Germinal center (tissue), 1 donor: Measurements from ENCODE around the gene TMCO6.
"Not testable (repeated sequence)": the region's sequence is repeated elsewhere in the genome, so short reads cannot be mapped to it uniquely, and the experiment has no call there.

ENCODE experiments used
- DNase-seq: peaks from one replicate; pipeline ENCODE4 v3.0.0; 2012; ENCODE audit warnings: mixed read lengths, low spot score

The TMCO6 gene

DNA sequence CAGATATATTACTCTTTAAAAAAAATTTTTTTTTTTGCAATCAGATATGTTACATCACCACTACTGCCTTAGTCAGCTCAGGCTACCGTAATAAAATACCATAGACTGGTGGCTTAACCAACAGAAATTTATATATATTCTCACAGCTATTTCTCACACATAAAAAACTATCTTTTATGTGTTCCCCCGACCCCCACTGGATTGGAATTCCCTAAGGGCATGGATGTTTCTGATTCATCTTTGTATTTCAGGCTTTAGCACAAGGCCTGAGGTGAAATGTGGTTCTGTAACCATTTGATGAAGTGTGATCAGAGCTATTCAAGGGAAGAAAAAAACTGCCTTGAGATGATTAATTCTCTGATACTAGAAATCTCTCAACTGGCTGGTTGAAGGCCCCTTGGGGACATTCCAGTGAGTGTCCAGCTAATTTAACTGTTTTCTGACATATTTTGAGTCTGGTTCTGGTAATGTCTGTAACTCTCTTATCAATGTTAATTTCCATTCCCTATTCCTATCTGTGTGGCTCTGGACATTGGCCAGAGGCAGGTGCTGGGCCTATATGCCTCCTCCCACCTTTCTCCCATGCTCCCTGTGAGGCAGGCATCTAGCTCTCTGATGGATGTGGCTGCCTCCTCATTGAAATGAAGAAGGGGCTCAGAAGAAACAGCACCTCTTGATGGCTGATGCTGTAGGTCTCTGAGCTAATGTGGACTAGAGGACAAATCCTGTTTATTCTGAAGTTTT, 8.8 kb upstream of the TMCO6 start:
- DNase-seq: no peak

DNA sequence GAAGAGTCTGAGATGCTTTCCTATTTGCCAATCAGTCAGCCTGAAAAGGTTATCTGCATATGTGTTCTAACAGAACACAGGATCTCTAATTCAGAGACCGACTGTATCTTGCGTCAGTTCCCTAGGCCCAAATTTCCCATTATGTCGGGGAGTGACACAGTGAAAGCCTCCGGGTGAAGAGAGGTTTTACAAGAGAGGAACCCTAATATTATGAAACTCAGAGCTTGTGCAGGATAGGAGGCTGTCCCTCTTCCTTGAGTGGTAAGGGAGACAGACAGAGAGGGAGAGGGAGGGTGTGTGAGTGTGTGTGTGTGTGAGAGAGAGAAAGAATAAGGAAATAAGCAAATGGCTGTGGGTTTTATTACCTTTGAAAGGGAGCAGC, 8.2 kb upstream of the TMCO6 start:
- no peak for DNase-seq

DNA sequence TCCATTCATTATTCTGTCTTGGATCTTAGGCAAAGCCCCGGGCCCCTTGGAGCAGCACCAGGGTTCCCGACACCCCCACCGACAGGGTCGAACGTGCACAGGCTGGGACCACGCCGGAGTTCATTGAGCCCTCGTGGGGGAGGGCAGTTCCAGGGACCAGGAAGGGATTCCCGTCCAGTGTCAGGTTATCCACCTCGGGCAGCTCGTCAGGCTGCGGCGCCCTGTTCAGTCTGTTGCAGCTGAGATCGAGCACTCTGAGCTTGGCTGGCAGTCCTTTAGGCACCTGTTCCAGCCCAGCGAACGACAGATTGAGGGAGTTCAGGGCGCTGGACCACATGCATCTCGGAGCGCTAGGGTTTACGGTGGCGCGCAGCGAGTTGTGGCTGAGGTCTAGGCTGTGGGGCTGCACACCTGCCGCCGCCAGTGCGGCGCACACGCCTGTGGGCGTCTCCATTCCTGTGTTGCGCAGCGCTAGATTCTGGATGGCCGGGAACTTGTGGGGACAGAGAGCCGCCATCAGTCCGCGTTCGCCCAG, 7.4 kb upstream of the TMCO6 start:
- peak; percentile 37 for DNase-seq

DNA sequence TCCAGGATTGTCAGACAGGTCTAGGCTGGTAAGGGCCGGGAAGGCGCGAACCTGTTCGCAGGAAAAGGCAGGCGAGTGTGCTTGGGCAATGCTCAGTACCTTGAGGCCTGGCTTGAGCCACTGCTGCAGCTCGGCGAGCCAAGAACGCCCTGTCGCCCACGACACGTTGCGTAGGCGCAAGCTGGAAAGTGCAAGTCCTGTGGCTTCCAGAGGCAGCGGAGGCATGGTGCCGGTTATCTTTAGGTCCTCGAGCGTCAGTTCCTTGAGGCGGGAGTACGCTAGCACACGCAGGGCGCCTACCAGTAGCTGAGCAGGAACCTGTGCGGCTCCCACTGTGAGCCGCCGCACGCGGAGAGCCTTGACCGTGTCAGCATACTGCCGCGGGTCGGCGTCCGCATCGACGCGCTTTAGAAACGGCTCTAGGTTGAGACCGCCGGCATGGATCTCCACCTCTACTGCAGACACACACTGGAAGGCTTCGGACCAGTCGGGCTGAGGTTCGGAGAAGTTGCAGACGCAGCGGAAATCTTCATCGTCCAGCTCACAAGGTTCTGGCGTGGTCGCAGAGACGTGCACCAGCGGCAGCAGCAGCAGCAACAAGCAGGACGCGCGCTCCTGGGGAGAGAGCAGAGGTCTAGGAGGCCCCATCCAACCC, 6.8 kb upstream of the TMCO6 start:
- peak; percentile 46 for DNase-seq

DNA sequence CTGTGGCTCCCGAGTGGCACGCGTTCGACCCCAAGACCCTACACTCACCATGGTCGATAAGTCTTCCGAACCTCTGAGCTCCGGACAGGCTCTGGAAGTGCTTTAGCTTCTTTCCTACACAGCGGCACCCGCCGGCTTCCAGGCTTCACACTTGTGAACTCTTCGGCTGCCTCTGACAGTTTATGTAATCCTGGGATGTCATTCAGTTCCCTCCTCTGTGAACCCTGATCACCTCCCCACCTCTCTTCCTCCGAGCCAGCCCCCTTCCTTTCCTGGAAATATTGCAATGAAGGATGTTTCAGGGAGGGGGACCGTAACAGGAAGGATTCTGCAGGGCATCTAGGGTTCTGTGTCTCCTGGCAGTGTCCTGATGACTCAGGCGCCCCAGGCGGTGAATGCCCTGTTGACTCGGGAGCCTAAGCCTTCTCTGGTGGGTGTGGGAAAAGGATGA, 6.2 kb upstream of the TMCO6 start, which contains the start of gene CD14:
CD14 (minus strand) TSS at position 155 of the 451 bp plus-strand sequence; CDS start at position 51, 104 bp downstream.
- DNase-seq: peak; percentile 12

DNA sequence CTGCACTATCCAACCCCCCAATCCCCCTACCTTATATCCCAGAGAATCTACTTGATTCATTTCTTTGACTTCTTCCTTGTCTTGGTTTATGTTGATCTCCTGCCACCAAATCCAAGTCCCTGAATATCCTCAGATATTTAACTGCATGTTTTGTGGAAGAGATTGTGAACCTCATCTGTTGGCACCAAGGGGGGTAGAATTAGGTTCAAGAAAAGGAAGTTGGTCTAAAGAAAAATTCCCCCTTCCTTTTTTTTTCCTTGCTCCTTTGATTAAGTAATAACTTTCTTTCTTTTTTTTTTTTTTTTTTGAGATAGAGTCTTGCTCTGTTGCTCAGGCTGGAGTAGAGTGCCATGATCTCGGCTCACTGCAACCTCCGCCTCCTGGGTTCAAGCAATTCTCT, 5.8 kb upstream of the TMCO6 start:
- no peak for DNase-seq

DNA sequence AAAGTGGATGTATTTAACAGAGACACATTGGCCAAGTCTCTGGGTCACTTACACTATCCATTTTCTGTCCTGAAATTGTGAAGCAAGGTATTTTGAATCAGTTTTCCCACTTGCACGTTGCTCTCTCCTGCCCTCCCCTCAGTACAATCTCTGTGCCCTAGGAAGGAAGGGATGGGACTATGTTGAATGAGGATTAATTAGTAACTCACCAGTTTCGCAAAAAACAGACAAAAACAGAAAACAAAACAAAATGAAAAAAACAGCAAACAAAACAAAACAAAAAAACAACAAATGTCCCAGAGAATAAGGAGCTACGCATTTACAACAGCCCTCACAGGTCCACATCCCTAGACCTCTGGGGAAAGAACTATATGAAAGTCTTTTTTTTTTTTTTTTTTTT, 5.1 kb upstream of the TMCO6 start:
- no peak for DNase-seq

DNA sequence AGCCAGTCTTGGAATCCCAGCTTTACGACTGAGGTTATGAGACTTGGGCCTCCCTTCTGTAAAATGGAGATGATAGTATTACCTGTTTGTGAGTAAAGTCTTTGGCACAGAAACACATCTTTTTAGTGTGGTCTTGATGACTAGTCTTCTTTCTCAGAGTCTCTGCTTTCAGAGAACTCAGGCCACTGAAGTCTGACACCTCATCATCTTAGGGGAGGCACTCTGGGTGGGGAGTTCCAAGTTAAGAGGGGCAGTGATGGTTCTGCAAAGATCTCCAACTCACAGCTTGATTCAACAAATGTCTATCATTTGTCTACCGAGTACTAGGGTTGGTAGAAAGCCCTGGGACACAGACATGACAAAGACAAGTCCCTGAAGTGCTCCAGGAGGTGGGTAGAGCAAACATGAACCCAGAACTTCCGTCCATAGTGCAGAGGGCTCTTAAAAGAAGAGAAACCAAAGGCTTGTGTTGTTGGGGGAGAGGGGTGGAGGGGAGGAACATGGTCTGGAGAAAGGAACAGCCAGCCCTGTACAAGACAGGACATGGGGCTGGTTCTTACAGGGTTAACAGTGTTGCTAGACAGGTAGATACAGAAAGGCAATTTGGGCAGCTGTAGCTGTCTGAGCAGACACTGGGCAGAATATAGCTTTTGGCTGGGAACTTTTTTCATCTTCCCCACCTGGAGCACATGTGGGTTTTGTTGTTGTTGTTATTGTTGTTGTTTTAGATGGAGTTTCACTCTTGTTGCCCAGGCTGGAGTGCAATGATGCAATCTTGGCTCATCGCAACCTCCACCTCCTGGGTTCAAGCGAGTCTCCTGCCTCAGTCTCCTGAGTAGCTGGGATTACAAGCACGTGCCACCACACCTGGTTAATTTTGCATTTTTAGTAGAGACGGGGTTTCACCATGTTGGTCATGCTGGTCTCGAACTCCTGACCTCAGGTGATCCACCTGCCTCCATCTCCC, 3.7 kb upstream of the TMCO6 start:
- no peak for DNase-seq

DNA sequence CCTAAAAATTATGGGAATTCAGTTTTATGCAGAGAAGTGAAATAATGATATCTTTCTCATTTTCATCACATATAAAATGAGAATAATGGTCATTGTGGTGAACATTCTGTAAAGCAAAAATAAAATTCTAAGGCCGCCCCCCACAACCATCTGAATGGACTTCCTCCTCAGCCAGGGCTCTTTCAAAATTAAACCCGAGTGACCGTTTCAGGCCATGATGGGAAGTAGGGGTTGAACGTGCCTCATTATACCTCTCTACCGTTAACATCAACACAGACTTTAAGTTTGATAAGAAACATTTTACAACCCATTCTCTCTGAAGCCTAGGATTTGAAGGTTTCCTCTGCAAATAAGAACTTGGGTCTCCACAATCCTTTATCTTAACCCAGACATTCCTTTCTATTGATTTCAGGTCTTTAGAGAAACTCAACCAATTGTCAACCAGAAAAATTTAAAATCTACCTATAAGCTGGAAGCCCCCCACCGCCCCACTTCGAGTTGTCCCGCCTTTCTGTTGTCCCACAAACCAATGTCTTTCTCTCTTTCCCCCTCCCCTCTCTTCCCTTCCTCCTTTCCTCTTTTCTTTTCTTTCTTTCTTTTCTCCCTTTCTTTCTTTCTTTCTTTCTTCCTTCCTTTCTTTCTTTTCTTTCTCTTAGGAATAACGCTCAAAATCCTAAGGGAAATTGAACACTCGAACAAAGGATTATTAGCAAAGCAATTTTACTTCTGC, 1.7 kb upstream of the TMCO6 start:
- DNase-seq: no peak

DNA sequence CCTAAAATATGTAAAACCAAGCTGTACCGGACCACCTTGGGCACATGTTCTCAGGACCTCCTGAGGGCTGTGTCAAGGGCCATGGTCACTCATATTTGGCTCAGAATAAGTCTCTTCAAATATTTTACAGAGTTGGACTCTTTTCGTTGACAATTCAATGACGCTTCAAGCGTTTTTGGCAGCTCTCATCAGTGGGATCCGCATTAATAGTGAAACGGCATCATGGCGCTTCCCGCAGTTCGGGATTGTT, 428 bp upstream of the TMCO6 start:
- not testable (repeated sequence) for DNase-seq

DNA sequence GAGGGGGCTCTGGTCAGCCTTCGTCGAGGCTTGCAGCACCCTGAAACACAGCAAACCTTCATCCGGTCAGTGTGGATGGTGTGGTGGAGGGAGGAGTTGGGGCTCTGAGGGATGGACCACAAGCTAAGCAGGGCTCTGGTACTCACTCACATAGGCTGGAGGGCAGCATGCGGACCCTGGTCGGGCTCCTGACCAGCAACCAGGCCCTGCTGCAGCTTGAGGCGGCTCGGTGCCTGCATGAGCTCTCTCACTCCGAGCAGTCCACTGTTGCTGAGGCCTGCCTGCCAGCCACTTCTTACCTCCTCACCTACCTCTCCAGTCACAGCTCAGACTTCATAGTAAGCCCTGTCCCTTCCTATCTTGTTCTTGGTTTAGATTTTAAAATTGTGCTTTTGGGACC, 2.5 kb downstream of the TMCO6 start:
- DNase-seq: no peak

DNA sequence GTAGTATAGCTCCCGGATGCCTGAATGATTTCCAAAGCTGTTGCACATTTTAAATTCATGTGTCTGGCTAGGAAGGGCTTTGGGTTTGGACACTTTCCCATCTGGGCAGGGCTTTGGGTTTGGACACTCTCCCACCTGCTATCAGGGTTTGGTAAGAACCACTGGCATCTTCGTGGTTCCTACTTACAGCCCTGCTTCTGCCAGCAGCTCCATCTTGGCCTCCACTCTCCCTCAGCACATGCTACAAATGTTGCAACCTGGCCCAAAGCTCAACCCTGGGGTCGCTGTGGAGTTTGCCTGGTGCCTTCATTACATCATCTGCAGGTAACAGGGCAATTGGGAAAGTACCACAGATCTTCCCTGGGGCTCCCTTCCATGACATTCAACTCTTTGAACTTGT, 3.5 kb downstream of the TMCO6 start:
- no peak for DNase-seq

DNA sequence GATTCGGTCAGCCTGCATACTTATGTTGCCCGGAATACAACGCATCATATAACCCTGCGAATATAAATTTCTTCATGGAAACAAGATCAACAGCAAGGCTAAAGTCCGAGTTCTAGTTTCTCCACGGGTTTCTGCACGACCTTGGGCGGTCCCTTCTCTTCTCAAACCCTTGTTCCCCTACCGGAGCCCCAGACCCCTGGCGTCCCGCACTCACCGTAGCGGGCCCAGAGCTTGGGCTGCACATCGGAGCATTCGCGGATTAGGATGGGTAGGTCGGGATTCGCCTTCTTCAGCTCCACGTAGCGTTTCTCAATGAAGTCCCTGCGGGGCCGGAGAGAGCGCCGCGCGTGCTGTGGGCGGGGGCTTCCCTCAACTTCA, 7.8 kb downstream of the TMCO6 start:
- no peak for DNase-seq

DNA sequence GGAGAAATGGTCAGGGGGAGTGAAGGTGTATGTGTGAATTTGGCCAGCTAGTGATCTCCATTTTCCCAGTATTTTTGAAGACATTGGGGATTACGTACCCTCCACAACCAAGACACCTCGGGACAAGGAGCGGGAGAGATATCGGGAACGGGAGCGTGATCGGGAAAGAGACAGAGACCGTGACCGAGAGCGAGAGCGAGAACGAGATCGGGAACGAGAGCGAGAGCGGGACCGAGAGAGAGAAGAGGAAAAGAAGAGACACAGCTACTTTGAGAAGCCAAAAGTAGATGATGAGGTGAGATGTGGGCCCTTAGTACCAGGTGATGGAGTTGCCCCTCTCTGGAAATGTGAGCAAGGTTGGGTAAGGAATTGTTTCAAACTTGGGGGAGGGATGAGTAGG, 19.6 kb downstream of the TMCO6 start:
- no peak for DNase-seq

DNA sequence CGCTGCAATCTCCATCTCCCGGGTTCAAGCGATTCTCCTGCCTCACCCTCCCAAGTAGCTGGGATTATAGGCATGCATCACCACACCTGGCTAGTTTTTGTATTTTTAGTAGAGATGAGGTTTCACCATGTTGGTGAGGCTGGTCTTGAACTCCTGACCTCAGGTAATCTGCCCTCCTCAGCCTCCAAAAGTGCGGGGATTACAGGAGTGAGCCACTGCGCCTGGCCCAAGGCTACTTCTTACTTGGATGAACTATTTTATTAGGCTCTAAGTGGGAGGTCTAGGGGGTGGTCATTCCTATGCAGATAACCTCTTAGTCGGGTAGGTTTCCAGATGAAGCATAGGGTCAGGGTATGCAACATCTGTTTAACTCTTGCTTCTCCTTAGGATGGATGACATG, 21.1 kb downstream of the TMCO6 start:
- not testable (repeated sequence) for DNase-seq

DNA sequence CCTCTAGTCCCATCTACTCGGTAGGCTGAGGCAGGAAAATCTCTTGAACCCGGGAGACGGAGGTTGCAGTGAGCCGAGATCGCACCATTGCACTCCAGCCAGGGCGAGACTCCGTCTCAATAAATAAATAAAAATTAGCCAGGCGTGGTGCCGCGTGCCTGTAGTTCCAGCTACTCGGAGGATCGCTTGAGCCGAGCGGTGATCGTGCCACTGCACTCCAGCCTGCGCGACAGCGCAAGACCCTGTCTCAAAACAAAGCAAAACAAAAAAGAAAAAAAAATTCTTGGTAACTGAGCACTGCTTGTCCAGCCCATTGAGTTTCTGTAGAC, 24.7 kb downstream of the TMCO6 start:
- no peak for DNase-seq

DNA sequence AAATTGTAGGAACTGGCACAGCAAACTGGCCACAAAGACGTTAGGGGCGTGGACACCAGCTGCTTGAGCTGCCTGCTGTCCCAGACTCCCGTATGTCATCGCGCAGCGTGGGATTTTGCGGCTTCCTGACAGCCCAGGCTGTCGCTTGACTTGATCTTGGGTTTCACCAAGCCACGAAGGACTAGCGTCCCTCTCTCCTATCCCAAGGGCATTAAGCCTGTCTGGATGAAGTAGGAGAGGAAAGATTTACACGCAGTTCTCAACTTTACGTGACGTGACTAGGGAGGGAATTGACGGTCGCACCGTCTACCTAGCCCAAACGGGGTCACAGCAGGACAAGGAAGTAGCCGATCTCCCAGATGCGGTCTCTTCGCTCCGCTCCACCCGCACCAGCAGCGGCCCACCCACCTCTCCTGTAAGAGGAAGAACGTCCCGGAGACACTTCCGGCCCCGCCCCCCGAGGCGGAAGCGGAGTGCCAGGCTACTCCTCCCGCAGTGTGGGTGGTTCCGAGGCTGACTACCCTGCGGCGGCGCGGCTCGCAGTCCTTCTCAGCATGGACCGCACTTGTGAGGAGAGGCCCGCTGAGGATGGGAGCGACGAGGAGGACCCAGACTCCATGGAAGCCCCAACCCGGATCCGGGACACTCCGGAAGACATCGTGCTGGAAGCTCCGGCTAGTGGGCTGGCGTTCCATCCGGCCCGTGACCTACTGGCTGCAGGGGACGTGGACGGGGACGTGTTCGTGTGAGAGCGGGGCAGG, 25.3 kb downstream of the TMCO6 start, which contains the start of gene WDR55:
WDR55 (plus strand) TSS at position 546 of the 761 bp plus-strand sequence; CDS start at position 555, 9 bp downstream.
- peak; percentile 92 for DNase-seq

DNA sequence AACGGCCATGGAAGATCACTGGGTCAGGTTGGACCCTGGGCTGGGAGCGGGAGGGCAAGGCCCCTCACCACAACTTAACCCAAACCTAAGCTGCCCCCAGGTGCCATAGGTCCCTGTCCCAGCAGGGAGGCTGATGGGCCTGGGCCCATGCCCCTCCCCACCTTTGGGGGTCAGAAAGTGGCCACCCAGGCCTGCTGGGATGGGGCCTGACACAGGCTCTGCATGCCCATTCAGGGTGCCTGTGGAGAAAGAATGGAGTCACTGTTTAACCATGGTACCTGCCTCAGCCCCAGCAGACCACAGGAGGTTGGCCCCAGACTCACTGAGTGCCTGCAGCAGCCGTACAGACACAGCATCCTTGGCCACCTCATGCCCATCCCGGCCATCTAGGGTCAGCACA, 31.8 kb downstream of the TMCO6 start:
- not testable (repeated sequence) for DNase-seq

DNA sequence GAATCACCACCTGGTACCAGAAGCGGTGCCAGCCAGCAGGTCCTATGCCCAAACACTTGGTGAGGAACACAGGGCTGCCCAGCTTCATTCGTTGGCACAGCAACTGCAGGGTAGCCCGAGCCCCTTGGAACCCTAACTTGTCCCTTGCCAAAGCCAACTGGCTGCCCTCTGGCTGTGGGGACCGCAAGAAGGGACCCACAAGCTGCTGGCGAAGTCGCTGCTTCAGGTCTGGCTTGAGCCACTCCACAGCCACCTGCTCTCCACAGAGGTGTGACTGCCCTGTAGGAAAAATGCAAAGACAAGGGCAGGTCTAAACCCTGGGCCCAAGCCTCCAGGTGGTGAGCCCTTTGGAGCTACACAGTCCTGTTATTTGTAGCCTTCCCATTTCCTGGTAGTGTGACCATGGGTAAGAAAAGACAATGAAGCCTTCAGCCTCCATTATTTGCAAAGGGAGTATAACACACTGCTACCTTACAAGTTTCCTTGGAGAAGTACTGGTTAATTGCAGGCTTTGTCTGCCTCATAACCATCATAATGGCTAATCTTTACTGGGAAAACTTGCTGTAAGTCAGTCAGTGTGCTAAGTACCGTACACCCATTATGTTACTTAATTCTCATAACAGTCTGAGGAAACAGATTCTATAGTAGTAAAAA, 32.3 kb downstream of the TMCO6 start:
- no peak for DNase-seq

DNA sequence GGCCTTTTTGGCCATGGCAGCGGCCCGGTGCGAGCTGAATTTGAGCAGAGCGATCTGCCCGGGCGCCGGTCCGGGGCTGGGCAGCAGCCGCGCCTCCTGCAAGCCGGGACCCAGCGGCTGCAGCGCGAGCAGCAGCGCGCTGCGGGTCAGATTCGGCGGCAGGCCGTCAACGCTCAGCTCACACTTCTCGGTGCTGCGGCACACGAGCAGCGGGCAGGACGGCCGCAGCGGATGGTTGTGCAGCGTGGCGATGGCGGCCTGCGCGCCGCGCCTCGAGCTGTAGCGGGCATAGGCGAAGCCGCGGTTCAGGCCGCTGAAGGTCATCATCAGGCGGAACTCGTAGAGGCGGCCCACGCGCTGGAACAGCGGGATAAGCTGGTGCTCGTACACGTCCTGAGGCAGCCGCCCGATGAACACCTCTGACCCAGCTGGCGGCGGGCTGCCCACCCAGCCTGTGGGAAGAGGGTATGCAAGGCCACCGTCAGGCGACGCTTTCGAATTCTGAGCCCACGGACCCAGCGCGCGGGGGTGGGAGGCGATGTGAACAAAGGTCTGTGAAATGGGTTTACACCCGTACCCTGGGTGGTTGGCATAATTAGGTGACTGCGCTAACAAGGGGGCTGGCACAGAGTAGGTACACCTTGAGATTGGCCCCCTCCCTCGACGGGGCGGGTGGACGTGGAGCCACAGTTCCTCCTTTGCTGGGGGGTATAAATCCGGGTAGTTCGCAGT, 33.4 kb downstream of the TMCO6 start:
- no peak for DNase-seq
